CD4-positive, alpha-beta T cell treated with Interleukin-10 for 1 hour (primary cell): ENCODE data around the gene IMPACT.
A peak's percentile ranks its signal among the peaks of the same experiment; 100 is the strongest.

ENCODE experiments used
- DNase-seq: peaks from one replicate; pipeline ENCODE4 v3.0.0-alpha.2; 2020

The IMPACT gene

GRCh38 chr18:24485681-24486080 is 59.2 kb downstream of the IMPACT start:
- DNase-seq, result no peak

GRCh38 chr18:24486684-24487083 is 60.2 kb downstream of the IMPACT start:
- no peak for DNase-seq

DNA sequence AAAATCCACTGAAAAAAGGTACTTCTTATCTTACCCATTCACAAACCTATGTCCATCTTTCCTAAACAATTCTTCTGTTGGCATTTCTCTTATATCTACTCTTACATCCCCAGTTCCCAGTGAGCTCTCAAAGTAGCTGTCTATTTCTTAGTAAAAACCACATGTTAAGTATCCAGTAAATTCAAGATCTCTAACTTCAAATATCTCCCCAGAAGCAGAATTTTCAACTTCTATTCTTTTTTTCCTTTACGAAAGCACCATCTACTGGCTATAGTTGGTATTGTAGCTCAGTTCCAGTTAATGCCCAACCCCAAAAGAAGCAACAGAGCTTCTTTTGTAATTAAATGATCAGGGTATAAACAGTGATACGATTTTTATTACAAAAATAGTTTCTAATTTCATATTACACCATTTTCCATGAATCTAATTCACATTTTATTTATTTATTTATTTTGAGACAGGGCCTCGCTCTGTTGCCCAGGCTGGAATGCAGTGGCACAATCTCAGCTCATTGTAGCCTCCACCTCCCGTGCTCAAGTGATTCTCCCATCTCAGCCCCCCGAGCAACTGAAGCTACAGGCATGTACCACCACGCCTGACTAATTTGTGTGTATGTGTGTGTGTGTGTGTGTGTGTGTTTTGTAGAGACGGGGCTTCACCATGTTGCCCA is 62.5 kb downstream of the IMPACT start:
- peak; percentile 55 for DNase-seq

GRCh38 chr18:24490539-24490938 is 64.1 kb downstream of the IMPACT start:
- DNase-seq, result no peak

GRCh38 chr18:24491927-24492834 is 65.7 kb downstream of the IMPACT start:
- DNase-seq, result peak; percentile 35

GRCh38 chr18:24494586-24494985 is 68.1 kb downstream of the IMPACT start:
- no peak for DNase-seq

GRCh38 chr18:24497031-24497754 is 70.7 kb downstream of the IMPACT start:
- DNase-seq, result no peak

DNA sequence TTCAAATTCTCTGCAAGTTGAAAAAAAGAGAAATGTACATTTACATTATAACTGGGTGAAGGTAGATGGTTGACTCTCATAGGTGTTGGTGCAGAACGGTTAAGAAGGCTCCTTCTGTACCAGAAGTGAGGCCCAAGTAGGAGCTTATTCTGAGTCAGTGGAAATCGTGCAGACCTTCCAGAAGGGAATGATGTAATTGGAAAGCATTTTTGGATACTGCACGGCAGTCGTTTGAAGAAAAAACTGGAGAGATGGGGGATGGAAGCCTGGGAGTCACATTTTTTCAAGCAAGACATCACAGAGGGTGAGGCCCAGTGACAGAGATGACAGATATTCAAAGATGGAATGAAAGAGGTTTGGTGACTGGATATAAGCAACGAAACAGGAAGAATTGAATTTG is 73.3 kb downstream of the IMPACT start:
- DNase-seq, result no peak

DNA sequence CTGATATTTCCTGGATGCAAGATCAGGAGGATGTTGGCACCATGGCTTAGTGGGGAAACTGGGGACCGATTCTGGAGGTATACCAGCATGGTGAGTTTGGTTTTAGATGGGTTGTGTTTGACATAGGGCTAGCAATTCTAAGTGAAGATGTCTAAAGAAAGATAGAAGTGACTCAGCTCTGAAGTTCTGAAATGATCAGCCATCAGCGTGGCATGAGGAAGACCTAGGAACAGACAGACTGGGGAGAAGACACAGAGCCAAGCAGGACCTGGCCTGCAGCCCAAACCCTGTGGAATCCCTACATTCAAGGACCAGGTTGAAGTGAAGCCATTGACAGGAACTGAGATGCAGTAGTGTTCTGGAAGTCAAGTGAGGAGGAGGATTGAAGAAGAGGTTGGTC is 73.7 kb downstream of the IMPACT start:
- no peak for DNase-seq

- no peak for DNase-seq
Measured at GRCh38 chr18:24500766-24501165, 74.3 kb downstream of the IMPACT start.

DNA sequence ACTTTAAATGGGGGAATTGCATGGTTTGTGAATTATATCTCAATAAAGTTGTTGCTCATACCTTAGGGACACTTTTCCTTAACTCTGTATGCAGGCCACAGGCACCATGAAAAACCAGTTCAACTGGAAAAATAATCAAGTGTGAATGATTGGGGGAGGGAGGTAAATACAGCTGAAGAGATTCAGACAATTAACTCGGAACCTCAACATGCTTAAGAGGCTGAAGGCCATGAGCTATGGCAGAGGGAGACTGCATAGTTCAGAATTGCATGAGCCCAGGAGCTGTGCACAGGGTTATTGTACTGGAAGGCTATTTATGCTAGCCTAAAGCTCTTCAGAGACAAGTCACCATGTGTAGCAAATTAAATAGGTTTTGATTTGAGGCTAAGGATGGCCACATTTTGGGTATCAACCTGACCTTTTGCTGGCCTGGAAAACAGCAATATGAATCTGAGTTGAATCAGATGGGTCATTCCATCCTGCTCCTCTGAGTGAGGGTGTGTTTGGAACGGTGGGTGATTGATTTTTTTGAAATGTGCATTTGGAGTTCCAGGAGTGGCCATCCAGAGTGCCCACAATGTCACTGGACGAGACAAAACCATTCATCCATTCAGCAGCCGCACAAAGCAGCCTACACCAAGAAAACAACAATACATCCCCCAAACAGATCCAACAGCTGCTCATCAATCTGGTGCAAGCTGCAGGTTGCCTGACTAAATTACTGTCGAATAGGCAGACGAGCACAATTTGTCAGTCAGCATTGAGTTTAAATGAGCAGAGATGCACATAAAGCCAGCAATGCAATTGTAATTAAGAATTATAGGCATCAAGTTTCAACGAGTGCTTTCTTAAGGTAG is 76.4 kb downstream of the IMPACT start:
- no peak for DNase-seq
